SIG-M5 treated with dmso at 0.1 percent for 504 hours (cell line): ENCODE results near the gene FADS1.

Source experiments
- DNase-seq: peaks from one replicate; lab custom pipeline; 2025; ENCODE audit not compliant: unreplicated experiment; lab: John Stamatoyannopoulos, UW

The FADS1 gene

DNA sequence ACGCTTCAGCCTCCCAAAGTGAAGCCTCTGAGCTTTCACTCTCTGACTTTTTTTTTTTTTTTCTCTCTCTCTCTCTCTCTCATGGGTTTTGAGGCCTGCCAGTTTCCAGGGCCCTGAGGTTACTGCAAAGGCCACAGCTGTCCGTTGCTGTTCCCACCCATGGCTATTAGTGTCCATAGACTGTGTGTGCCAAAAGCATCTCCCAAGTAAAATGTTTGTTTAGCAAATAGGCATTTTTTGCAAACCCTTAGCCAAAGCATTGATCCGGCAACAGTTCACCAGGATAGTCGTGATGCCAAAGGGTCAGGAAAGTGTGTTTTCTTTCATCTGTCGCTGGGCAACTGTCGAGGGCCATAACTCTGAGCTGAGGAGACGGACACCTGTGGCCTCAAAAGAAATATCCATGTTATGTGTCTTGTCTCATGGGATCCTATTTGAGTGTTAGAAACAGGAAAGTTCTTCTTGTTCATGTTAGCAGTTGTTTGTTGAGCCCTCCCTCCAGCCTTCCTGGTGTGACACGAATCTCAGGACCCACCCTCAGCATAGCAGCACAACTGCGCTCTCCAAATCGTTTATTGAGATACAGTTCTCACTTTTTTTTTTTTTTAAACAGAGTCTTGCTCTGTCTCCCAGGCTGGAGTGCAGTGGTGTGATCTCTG is 29.7 kb upstream of the FADS1 start:
- DNase-seq = no peak

GRCh38 chr11:61844909-61845565 is 28.2 kb upstream of the FADS1 start:
- DNase-seq = no peak

- no peak for DNase-seq
Observed at GRCh38 chr11:61842528-61842820, 25.7 kb upstream of the FADS1 start.

DNA sequence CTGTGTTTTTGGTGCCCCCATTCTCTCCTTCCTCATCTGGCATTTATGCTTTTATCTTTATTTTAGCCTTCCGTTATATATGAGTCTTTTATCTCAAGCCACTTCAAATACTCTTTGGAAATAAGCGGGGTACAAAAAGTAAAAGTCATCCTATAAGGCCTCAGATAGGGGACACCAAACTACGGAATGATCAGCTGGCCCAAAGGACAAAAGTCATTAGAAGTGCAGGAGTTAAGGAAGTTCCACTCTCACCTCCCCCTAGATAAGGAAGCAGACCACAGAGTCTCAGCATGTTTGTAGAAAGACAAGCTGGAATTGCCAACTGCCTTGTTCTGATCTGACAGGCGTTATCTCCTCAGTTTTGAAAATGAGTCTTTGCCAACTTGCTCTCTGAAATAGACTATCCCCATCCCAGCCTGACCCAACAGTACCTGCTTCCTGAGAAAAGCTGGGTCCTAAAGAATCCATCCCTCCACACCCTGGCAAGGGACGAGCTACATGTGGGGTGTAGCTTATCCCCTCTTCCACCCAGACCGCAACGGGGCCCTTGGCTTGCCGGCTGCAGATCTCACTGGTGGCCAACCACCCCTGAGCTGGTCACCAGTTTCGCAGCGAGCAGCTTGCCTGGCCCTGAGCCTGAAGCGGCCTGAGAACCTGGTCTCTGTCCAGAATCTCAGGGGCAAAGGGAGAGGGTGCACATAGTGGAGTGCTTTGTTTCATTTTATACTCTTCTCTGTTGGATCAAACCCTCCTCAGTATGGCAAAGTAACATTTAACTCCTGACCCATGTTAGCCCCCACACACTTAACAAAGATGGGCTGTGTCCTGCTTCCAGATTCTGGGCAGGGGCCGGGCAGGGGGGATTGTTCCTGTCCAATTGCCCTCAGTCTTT is 25.1 kb upstream of the FADS1 start:
- DNase-seq = no peak

DNA sequence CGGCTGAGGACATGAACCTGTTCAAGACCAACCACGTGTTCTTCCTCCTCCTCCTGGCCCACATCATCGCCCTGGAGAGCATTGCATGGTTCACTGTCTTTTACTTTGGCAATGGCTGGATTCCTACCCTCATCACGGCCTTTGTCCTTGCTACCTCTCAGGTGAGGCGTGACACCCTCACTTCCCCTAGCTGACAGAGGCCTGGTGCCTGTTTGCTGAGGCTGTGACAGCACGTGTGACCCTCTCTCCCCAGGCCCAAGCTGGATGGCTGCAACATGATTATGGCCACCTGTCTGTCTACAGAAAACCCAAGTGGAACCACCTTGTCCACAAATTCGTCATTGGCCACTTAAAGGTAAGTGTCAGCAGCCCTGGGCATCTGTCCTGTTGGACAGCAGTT is 23.6 kb upstream of the FADS1 start:
- no peak for DNase-seq

- no peak for DNase-seq
Observed at GRCh38 chr11:61839742-61840141, 22.9 kb upstream of the FADS1 start.

GRCh38 chr11:61838921-61839320 is 22.1 kb upstream of the FADS1 start:
- no peak for DNase-seq

DNA sequence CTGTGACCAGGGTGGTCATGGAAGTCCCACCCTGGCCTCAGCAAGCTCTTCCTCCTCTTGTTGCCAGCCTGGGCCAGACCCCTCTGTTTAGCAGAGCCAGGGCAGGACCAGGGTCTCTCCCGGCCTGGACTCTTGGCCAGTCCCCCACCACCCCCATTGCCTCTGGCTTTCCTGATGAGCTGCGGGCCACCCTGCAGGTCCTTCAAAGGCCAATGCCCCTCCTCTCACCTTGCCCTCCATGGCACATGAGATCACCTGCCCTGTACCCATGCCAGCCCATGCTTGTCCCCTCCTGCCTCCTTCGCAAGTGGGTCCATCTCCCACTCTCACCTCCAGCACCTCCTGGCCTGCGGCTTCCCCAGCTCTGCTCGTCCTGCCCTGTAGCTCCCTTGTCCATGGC is 21.7 kb upstream of the FADS1 start:
- no peak for DNase-seq

DNA sequence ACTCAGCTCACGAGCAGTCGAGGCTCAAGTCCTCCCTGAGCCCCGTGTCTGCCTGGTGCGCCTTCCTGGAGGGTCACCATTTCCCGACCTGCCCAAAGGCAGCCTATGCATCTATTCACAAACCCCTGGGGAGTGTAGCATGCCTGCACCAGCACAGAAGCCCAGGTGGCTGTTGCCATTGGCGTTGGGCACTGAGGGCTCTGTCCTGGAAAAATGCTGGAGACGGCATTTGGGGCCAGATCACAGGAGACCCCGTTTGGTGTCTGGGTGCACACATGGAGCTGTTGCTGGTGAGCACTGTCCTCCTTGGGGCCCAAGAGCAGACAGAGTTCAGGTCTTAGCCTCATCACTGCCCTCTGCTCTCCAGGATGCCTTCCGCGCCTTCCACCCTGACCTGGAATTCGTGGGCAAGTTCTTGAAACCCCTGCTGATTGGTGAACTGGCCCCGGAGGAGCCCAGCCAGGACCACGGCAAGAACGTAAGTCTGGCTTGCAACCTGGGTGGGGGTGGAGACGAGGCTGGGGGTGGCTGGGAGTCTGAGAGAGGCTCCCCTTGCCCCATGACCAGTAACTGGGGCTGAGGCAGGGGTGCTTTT is 20.7 kb upstream of the FADS1 start:
- DNase-seq = no peak

GRCh38 chr11:61836193-61836592 is 19.4 kb upstream of the FADS1 start:
- no peak for DNase-seq

DNA sequence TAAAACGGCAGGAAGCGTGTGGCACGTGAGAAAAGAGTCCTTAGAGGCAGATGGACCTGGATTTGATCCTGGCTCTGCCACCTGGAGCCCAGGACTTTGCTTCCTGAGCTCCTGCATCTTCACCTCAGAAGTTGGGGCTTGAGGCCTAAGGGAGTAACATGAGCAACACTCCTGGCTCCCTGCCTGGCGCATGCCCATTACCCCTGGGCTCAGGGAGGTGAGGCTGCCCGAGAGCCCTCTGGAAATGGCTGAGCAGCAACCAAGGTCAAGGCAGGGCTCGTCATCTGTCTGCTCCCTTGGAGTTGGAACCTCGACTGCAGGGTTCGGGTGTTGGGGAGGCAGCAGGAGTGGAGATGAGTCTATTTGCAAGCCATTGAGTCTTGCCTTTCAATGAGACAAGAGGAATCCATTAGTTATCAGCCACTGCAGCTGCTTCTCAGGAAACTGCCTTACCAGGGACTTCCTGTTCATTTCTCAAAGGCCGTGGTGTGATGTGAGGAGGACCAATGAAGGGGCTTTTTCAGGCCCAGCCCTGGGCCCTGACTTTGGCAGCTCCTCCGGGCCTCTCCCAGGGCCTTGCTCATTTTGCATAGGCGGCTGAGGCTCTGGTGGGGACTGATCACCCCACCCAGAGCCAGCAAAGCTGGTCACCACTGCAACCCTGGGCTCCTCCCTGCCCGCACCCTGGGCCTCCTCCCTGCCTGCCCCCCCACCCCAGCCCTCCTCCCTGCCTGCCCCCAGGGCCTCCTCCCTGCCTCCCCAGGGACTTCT is 17.7 kb upstream of the FADS1 start:
- peak; percentile 79 for DNase-seq

GRCh38 chr11:61833926-61834277 is 17.1 kb upstream of the FADS1 start:
- no peak for DNase-seq

DNA sequence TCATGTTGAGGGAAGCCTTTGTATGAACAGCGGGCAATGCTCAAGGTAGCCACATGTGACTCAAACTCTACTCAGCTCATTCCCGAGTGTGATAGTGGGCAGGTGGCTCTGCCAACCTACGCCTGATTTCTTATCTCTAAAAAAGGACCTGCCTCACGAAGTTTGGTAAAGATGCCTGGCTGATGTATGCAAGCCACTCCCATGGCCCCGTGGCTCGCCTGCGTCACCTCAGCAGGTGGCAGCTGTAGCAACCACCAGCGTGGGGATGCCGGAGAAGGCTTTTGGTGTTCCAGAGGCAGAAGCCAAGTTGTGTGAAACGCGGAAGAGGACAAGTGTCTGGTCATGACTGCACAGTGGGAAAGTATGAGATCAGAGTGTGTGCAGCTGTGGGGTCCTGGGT is 16.7 kb upstream of the FADS1 start:
- DNase-seq = no peak

- no peak for DNase-seq
Observed at GRCh38 chr11:61832754-61833153, 16.0 kb upstream of the FADS1 start.

DNA sequence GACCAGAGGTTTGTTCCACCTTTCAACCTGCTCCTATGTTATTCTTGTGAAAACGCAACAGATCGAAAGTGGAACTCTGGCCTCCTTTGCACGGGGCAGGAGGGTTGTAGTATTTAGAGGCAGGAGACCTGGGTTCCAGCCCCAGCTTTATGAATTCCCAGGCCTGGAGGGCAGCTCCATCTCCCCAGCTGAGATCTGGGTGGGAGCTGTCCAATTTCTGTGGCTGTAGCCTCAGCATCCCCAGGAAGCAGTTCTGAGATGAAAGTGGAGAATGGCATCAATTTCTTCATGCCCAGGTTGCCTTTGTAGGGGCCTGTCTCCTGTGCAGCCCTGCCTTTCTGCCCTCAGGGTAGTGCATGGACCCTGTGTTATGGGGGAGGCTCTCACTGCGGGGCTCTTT is 15.4 kb upstream of the FADS1 start:
- no peak for DNase-seq

DNA sequence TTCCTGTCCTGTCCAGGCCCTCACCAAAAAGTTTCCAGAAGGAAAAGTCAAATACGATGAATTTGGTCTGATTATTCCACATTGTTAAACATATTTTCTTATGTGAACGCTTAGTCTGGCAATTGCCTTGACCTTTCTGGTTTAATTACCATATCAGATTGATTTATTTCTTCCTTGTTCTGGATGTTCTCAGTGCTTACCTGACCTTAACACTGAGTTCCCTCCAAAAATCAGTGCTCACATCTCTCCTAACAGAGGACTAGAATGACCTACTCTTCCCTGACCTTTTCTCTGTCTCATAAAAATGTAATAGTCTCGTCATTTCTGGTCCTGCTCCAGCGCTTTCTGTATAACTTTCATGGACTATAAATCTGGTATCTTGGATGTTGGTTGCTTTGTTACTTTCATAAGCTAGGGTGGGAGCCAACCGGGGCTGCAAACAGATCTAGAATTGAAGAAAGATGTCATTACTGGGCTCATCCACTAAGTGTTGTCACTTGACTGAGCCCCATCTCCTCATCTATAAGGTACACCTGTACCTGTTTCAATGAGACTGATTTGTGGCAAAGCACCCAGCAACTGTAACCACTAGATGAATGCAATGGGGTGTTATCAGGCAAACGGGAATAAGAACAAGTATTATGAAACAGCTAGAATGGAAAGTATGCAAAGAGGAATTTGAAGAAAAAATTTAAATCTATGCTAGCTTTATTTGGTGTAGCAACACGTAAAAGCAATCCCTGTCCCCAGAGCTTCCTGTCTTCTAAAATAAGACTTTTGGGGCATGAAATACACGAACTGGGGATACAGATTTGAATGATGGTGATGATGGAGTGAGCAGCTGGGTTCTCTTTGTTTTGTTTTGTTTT is 13.7 kb upstream of the FADS1 start:
- peak; percentile 33 for DNase-seq

- DNase-seq = no peak
Observed at GRCh38 chr11:61829806-61830205, 13.0 kb upstream of the FADS1 start.

- no peak for DNase-seq
Observed at GRCh38 chr11:61828629-61829407, 12.0 kb upstream of the FADS1 start.

DNA sequence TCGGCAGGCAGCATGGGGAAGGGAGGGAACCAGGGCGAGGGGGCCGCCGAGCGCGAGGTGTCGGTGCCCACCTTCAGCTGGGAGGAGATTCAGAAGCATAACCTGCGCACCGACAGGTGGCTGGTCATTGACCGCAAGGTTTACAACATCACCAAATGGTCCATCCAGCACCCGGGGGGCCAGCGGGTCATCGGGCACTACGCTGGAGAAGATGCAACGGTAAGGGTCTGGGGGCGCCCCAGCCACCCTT is 11.5 kb upstream of the FADS1 start:
- DNase-seq = no peak
